ENCODE measurements around the gene KRT15.

Gene KRT15

DNA sequence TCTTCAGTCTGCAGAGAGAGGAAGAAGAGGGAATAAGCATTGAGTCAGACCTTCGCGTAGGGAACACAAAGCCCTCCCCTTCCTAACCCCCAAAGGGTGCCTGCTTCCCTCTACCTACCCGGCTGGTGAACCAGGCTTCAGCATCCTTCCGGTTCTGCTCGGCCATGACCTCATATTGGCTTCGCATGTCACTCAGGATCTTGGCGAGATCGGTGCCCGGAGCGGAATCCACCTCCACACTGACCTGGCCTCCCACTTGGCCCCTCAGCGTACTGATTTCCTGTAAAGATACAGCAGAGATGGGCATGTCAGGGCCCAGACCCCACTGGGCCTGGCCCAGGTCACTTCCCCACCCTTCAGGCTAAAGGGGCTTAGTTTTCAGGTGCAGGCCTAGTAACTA lies 5.6 kb upstream of the KRT15 start:
- DNase-seq (ENCODE audit: low spot score), result no peak
- H3K4me3 ChIP-seq, result no peak overlapping the region
- TF ChIP-seq, protein P1, sequence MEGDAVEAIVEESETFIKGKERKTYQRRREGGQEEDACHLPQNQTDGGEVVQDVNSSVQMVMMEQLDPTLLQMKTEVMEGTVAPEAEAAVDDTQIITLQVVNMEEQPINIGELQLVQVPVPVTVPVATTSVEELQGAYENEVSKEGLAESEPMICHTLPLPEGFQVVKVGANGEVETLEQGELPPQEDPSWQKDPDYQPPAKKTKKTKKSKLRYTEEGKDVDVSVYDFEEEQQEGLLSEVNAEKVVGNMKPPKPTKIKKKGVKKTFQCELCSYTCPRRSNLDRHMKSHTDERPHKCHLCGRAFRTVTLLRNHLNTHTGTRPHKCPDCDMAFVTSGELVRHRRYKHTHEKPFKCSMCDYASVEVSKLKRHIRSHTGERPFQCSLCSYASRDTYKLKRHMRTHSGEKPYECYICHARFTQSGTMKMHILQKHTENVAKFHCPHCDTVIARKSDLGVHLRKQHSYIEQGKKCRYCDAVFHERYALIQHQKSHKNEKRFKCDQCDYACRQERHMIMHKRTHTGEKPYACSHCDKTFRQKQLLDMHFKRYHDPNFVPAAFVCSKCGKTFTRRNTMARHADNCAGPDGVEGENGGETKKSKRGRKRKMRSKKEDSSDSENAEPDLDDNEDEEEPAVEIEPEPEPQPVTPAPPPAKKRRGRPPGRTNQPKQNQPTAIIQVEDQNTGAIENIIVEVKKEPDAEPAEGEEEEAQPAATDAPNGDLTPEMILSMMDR (IDR thresholded peaks at IDR 0.05), result no peak
- H3K27ac ChIP-seq, result no peak overlapping the region

GRCh38 chr17:41523787-41524186 lies 5.1 kb upstream of the KRT15 start:
- TF ChIP-seq, protein P1 (IDR thresholded peaks at IDR 0.05), result no peak
- Histone ChIP-seq H3K27ac (no peak overlapping the region), H3K4me3 (no peak overlapping the region)
- DNase-seq (ENCODE audit: low spot score), result no peak

GRCh38 chr17:41523225-41523593 lies 4.5 kb upstream of the KRT15 start:
- TF ChIP-seq, protein P1 (IDR thresholded peaks at IDR 0.05), result no peak
- Histone ChIP-seq H3K27ac (no peak overlapping the region), H3K4me3 (no peak overlapping the region)
- DNase-seq (ENCODE audit: low spot score), result no peak

- TF ChIP-seq, protein P1 (IDR thresholded peaks at IDR 0.05), result no peak
- no peak for DNase-seq (ENCODE audit: low spot score)
- H3K4me3 ChIP-seq, result no peak overlapping the region
- H3K27ac ChIP-seq, result no peak overlapping the region
These were observed 3.9 kb upstream of the KRT15 start for GRCh38 chr17:41522301-41523224.

DNA sequence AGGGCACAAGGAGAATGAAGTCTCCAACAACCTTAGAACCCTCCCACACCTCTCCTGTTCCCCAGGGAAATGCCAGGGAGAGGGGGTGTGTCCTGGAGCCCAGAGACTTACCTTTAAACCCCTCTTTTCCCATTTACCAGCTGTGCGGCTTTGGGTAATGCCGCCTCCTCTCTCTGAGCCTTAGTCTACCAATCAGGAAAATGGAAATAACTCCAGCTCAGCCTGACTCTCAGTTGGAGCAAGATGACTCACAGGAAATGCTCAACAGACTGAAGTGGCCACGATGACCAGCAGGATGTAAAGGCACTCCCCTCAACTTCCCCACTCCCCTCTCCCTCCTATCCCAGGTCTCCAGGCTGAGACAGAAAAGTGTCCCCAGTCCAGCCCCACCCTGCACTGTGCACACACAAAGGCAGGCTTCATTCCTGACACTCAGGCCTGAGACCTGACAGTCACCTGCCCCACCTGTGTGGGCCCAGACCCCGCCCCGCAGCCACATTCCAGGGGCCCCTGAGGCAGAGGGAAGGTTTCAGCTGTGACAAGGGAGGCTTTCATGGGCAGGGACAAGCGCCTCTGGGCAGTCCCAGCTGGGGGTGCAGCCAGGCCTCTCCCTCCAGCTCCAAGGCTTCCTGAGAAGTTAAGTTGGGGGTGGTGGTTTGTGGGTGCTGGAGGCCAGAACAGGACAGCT lies 3.0 kb upstream of the KRT15 start:
- TF ChIP-seq, protein P1 (IDR thresholded peaks at IDR 0.05), result no peak
- DNase-seq (ENCODE audit: low spot score), result no peak
- no peak overlapping the region for H3K4me3 ChIP-seq
- no peak overlapping the region for H3K27ac ChIP-seq

DNA sequence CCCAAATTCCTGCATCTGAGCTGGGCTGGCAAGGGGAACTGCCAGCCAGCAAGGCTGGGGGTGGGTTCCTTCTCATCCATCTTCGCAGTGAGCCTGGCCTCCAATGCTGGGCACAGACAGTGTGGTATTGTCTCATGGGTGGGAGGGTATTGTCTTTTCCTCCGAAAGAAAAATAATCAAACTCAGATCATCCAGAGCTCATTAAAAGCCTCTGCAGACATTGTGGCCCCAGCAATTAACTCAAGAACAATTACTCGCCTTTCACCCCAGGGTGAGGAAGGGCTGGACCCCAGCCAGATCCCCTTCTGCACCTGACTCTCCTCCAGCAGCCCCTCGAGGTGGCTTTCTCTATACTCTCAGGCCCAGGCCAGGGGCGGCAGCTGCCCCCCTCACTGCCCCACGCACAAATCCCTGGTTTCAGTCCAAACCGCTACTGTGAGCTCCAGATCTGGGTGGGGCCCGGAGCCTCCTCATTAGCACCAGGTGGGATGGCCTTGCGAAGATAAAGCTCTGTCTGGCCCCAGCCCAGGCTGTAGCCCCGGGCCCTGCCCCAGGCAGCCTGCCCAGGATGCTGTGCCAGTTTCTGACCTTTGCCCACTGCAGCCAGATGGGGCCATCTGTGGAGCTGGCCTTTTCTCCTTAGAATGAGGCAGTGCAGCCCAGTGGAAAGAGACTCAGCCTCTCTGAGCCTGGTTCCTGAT lies 2.3 kb upstream of the KRT15 start:
- no peak for DNase-seq (ENCODE audit: low spot score)
- TF ChIP-seq, protein P1 (IDR thresholded peaks at IDR 0.05), result no peak
- H3K4me3 ChIP-seq, result no peak overlapping the region
- H3K27ac ChIP-seq, result no peak overlapping the region

All from coronary artery (tissue), 2 donors.